HEK293 (cell line): ENCODE results near the gene THSD4.
A peak's percentile ranks its signal among the peaks of the same experiment; 100 is the strongest.

ENCODE experiments used
- ATF2 ChIP-seq: fragments of 450-650 bp; formaldehyde crosslinking; IDR thresholded peaks from 2 replicates; pipeline ENCODE4 v1.5.1; 2016; ENCODE audit warnings: missing biosample characterization, missing genetic modification characterization, low read depth
- BCL6B ChIP-seq: fragments of 450-650 bp; formaldehyde crosslinking; IDR thresholded peaks from 2 replicates; pipeline ENCODE4 v1.5.1; 2017; ENCODE audit warnings: missing biosample characterization, missing genetic modification characterization
- IKZF3 ChIP-seq: fragments of 450-650 bp; IDR thresholded peaks from 2 replicates; pipeline ENCODE4 v1.5.0; 2018; ENCODE audit warnings: missing biosample characterization, mild to moderate bottlenecking, missing genetic modification characterization, moderate library complexity
- KLF16 ChIP-seq: fragments of 450-650 bp; formaldehyde crosslinking; IDR thresholded peaks from 2 replicates; pipeline ENCODE4 v1.5.1; 2017; ENCODE audit warnings: missing biosample characterization, missing genetic modification characterization
- KLF8 ChIP-seq: fragments of 450-650 bp; formaldehyde crosslinking; IDR thresholded peaks from 2 replicates; pipeline ENCODE4 v1.5.1; 2016; ENCODE audit warnings: missing biosample characterization, missing genetic modification characterization
- OSR2 ChIP-seq: fragments of 450-650 bp; formaldehyde crosslinking; IDR thresholded peaks from 2 replicates; pipeline ENCODE4 v1.5.1; 2016; ENCODE audit warnings: missing biosample characterization, missing genetic modification characterization
- OVOL3 ChIP-seq: fragments of 450-650 bp; formaldehyde crosslinking; IDR thresholded peaks from 2 replicates; pipeline ENCODE4 v1.5.1; 2016; ENCODE audit warnings: missing biosample characterization, missing genetic modification characterization
- TRIM28 ChIP-seq: IDR thresholded peaks from 2 replicates; pipeline ENCODE4 v1.6.1; 2011; ENCODE audit warnings: low read length, control low read depth, borderline replicate concordance
- TSHZ1 ChIP-seq: fragments of 450-650 bp; formaldehyde crosslinking; IDR thresholded peaks from 2 replicates; pipeline ENCODE4 v1.5.1; 2016; ENCODE audit warnings: missing biosample characterization, missing genetic modification characterization, borderline replicate concordance
- ZBTB1 ChIP-seq: fragments of 450-650 bp; formaldehyde crosslinking; IDR thresholded peaks from 2 replicates; pipeline ENCODE4 v1.5.1; 2016; ENCODE audit warnings: missing biosample characterization, missing genetic modification characterization
- ZBTB6 ChIP-seq: fragments of 450-650 bp; formaldehyde crosslinking; IDR thresholded peaks from 2 replicates; pipeline ENCODE4 v1.5.1; 2017; ENCODE audit warnings: missing biosample characterization, missing genetic modification characterization
- ZNF140 ChIP-seq: fragments of 450-650 bp; formaldehyde crosslinking; IDR thresholded peaks from 2 replicates; pipeline ENCODE4 v1.5.1; 2016; ENCODE audit warnings: missing biosample characterization, missing genetic modification characterization
- ZNF157 ChIP-seq: fragments of 450-650 bp; formaldehyde crosslinking; IDR thresholded peaks from 2 replicates; pipeline ENCODE4 v1.5.1; 2016; ENCODE audit warnings: missing biosample characterization, missing genetic modification characterization
- ZNF184 ChIP-seq: fragments of 450-650 bp; IDR thresholded peaks from 2 replicates; pipeline ENCODE4 v1.5.1; 2018; ENCODE audit warnings: missing biosample characterization, mild to moderate bottlenecking, missing genetic modification characterization
- ZNF211 ChIP-seq: fragments of 450-650 bp; formaldehyde crosslinking; IDR thresholded peaks from 2 replicates; pipeline ENCODE4 v1.5.1; 2016; ENCODE audit warnings: low read depth, missing biosample characterization, missing genetic modification characterization
- ZNF248 ChIP-seq: fragments of 450-650 bp; formaldehyde crosslinking; IDR thresholded peaks from 2 replicates; pipeline ENCODE4 v1.5.1; 2017; ENCODE audit warnings: missing biosample characterization, missing genetic modification characterization
- ZNF311 ChIP-seq: fragments of 450-650 bp; formaldehyde crosslinking; IDR thresholded peaks from 2 replicates; pipeline ENCODE4 v1.5.1; 2017; ENCODE audit warnings: missing biosample characterization, missing genetic modification characterization, borderline replicate concordance
- ZNF48 ChIP-seq: fragments of 450-650 bp; formaldehyde crosslinking; IDR thresholded peaks from 2 replicates; pipeline ENCODE4 v1.5.1; 2016; ENCODE audit warnings: missing biosample characterization, missing genetic modification characterization
- ZNF521 ChIP-seq: fragments of 450-650 bp; formaldehyde crosslinking; IDR thresholded peaks from 2 replicates; pipeline ENCODE4 v1.5.1; 2017; ENCODE audit warnings: missing biosample characterization, mild to moderate bottlenecking, missing genetic modification characterization
- ZNF549 ChIP-seq: fragments of 450-650 bp; IDR thresholded peaks from 2 replicates; pipeline ENCODE4 v1.5.1; 2018; ENCODE audit warnings: missing biosample characterization, missing genetic modification characterization, mild to moderate bottlenecking, inconsistent platforms, moderate library complexity
- ZNF621 ChIP-seq: fragments of 450-650 bp; formaldehyde crosslinking; IDR thresholded peaks from 2 replicates; pipeline ENCODE4 v1.5.1; 2017; ENCODE audit warnings: missing biosample characterization, missing genetic modification characterization
- ZNF701 ChIP-seq: fragments of 450-650 bp; formaldehyde crosslinking; IDR thresholded peaks from 2 replicates; pipeline ENCODE4 v1.5.1; 2016; ENCODE audit warnings: missing biosample characterization, missing genetic modification characterization
- ZNF747 ChIP-seq: fragments of 450-650 bp; formaldehyde crosslinking; IDR thresholded peaks from 2 replicates; pipeline ENCODE4 v1.5.1; 2016; ENCODE audit warnings: missing biosample characterization, missing genetic modification characterization
- TF ChIP-seq, protein P1 (sequence below): fragments of 450-650 bp; formaldehyde crosslinking; IDR thresholded peaks from 2 replicates; pipeline ENCODE4 v1.5.1; 2016; ENCODE audit warnings: missing biosample characterization, missing genetic modification characterization
- TF ChIP-seq, protein P2 (sequence below): fragments of 450-650 bp; formaldehyde crosslinking; IDR thresholded peaks from 2 replicates; pipeline ENCODE4 v1.5.1; 2016; ENCODE audit warnings: missing biosample characterization, missing genetic modification characterization

Gene THSD4

DNA sequence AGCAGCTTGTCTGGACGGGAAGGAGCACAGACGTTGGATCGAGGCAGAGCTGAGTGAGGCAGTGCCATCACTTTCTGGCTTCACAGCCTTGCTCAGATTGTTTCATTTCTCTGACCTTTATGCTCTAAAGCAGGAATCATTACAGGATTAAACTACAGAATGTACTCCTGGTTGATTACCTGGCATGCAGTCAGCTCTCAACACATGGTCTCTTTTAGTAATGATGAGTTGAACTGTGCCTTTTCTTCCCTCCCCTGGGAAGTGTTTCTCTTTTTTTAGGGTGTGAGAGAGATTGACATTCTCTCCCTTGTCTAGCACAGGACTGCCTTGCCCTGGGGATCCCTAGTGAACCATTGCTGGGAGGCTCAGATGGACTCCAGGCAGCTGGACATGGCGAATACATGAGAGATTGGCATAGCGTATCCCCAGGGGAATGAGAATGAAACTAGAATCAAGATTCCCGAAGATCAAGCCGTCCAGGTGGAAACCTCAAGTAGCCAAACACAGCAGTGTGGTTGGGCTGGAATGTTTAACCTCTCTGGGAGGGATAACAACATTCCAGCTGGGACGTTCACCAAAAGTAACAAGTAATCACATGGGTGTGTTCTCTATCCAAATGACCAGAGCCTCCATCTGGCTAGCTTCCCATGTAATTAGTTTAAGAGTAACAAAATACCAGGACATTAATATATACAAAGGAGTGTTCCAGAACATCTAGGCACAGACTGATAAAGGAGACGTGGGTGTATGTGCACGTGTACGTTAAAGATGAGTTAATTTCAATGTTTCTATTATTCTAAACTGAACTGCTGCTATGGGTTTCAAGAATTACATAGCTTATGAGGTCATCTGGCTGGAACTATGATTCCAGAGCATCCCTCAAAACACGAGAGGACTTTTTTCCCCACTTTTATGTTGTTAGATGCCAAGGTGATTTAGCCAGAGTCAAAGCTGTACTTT lies 576.5 kb downstream of the THSD4 start (continued):
- TF ChIP-seq ZNF184 (tag by site-specific recombination), result peak; percentile 66; the same call in 1 of the 2 replicates
- TF ChIP-seq, protein P1, sequence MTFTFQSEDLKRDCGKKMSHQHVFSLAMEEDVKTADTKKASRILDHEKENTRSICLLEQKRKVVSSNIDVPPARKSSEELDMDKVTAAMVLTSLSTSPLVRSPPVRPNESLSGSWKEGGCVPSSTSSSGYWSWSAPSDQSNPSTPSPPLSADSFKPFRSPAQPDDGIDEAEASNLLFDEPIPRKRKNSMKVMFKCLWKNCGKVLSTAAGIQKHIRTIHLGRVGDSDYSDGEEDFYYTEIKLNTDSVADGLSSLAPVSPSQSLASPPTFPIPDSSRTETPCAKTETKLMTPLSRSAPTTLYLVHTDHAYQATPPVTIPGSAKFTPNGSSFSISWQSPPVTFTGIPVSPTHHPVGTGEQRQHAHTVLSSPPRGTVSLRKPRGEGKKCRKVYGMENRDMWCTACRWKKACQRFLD (tag by site-specific recombination), result no peak
- TF ChIP-seq, protein P2, sequence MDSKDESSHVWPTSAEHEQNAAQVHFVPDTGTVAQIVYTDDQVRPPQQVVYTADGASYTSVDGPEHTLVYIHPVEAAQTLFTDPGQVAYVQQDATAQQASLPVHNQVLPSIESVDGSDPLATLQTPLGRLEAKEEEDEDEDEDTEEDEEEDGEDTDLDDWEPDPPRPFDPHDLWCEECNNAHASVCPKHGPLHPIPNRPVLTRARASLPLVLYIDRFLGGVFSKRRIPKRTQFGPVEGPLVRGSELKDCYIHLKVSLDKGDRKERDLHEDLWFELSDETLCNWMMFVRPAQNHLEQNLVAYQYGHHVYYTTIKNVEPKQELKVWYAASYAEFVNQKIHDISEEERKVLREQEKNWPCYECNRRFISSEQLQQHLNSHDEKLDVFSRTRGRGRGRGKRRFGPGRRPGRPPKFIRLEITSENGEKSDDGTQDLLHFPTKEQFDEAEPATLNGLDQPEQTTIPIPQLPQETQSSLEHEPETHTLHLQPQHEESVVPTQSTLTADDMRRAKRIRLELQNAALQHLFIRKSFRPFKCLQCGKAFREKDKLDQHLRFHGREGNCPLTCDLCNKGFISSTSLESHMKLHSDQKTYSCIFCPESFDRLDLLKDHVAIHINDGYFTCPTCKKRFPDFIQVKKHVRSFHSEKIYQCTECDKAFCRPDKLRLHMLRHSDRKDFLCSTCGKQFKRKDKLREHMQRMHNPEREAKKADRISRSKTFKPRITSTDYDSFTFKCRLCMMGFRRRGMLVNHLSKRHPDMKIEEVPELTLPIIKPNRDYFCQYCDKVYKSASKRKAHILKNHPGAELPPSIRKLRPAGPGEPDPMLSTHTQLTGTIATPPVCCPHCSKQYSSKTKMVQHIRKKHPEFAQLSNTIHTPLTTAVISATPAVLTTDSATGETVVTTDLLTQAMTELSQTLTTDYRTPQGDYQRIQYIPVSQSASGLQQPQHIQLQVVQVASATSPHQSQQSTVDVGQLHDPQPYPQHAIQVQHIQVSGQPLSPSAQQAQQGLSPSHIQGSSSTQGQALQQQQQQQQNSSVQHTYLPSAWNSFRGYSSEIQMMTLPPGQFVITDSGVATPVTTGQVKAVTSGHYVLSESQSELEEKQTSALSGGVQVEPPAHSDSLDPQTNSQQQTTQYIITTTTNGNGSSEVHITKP (tag by site-specific recombination), result peak; percentile 39; the same call in 1 of the 2 replicates
- TF ChIP-seq ZNF701 (tag by site-specific recombination), result no peak
- no peak for TF ChIP-seq ZNF621 (tag by site-specific recombination)
- no peak for TF ChIP-seq TRIM28
- TF ChIP-seq ZNF140 (tag by site-specific recombination), result no peak
- TF ChIP-seq ZBTB1 (tag by site-specific recombination), result no peak
- no peak for TF ChIP-seq IKZF3 (tag by site-specific recombination)
- TF ChIP-seq KLF16 (tag by site-specific recombination), result no peak
- TF ChIP-seq ZNF157 (tag by site-specific recombination), result no peak
- TF ChIP-seq ZBTB6 (tag by site-specific recombination), result no peak
- no peak for TF ChIP-seq ZNF248
- no peak for TF ChIP-seq ZNF521 (tag by site-specific recombination)
- no peak for TF ChIP-seq OVOL3 (tag by site-specific recombination)
- TF ChIP-seq ZNF747 (tag by site-specific recombination), result no peak
- TF ChIP-seq KLF8 (tag by site-specific recombination), result peak; percentile 78
- TF ChIP-seq ZNF211 (tag by site-specific recombination), result no peak
- TF ChIP-seq OSR2, result peak; percentile 45; the same call in 1 of the 2 replicates
- peak; percentile 36 for TF ChIP-seq TSHZ1 (tag by site-specific recombination)
- TF ChIP-seq ZNF48, result no peak
- TF ChIP-seq ZNF311 (tag by site-specific recombination), result no peak
- no peak for TF ChIP-seq ZNF549 (tag by site-specific recombination)
- peak; percentile 80 for TF ChIP-seq ATF2 (tag by site-specific recombination)
- no peak for TF ChIP-seq BCL6B (tag by site-specific recombination)
